Measurements from ENCODE around the gene CGB8.

- no peak for TF ChIP-seq YY1 (IDR thresholded peaks at IDR 0.05; ENCODE audit: insufficient read depth, insufficient read length)
- TF ChIP-seq ZNF274 (IDR thresholded peaks at IDR 0.05; ENCODE audit: low read depth, low read length), result no peak
- TF ChIP-seq SUZ12 (IDR thresholded peaks at IDR 0.05; ENCODE audit: extremely low read depth, insufficient read depth, insufficient read length), result no peak
Measured at GRCh38 chr19:49011194-49011593, 37.7 kb downstream of the CGB8 start.

All from NT2/D1 (cell line).